ENCODE results near the gene PACC1.
A peak's percentile ranks its signal among the peaks of the same experiment; 100 is the strongest.
"Not testable (repeated sequence)": the region's sequence is repeated elsewhere in the genome, so short reads cannot be mapped to it uniquely, and the experiment has no call there.

The PACC1 gene

GRCh38 chr1:212395678-212396437 is 18.8 kb downstream of the PACC1 start:
- DNase-seq (ENCODE audit: low spot score), result not testable (repeated sequence)

DNA sequence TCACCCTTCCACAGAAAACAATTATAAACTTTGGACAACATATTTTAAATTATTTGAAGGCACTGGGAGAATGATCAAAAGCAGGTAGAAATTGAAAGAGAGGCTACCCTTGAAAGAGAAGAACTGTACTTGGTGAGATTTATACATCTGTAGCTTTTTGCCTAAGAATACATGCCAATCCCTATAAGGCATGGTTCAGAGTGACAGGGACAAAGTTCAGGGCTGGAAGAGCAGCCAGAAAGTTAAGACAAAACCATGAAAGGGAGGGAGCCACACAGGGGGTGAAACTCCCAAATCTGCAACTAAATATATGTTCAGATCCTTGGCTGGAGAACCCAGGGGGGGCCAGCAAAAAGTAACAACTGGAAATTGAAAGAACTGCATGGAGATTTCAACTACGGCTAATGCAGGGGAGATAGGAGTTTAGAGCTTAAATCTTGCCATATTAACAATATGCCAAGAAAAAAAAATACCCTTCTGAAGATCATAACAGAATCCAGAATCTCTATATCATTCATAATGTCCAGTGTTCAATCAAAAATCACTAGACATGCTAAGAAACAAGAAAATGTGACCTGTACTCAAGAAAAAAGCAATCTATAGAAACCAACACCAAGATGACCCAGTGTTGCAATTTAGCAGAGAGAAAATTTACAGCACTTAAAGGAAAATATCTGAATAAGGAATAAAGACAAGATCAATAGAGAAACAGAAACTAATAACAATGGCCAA is 25.5 kb downstream of the PACC1 start:
- no peak for DNase-seq (ENCODE audit: low spot score)

DNA sequence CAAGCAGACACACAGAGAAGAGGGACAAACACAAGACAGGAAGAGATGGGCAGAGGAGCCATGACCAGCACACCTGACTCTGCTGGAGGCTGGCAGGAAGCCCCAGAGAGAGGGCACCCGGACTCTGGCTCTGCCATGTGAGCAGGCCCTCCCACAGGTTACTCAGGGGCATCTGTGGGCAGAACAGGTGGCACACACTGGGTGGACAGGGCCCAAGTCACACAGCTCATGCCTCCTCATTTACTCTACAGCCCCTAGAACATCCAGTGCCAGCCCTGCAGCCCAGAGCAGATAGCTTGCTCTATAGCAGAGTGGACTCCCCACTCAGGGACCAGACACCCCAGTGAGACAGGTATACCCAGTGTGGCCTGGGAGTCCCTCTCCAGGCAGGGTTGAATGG is 28.7 kb downstream of the PACC1 start:
- no peak for DNase-seq (ENCODE audit: low spot score)

GRCh38 chr1:212381397-212382035 is 33.2 kb downstream of the PACC1 start:
- no peak for DNase-seq (ENCODE audit: low spot score)

DNA sequence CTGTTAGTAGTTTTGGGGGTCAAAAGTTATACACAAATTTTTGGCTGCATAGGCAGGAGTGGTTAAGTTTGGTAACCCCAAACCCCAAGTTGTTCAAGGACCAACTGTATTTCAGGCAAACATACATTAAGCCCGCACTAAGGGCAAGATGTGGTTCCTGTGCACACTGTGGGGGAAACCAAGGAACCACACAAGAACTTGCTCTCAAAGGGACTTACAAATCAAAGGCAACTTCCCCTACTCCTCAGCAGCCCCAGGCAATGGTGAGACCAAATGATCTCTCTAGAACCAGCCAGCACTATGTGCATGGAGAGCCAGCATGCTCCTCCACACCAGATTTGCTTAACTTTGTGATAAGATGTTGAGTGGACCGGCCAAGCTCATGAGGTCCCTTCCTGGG is 35.3 kb downstream of the PACC1 start:
- DNase-seq (ENCODE audit: low spot score), result no peak

GRCh38 chr1:212377644-212378043 is 37.0 kb downstream of the PACC1 start:
- no peak for DNase-seq (ENCODE audit: low spot score)

- no peak for DNase-seq (ENCODE audit: low spot score)
Measured at GRCh38 chr1:212375986-212376385, 38.7 kb downstream of the PACC1 start.

DNA sequence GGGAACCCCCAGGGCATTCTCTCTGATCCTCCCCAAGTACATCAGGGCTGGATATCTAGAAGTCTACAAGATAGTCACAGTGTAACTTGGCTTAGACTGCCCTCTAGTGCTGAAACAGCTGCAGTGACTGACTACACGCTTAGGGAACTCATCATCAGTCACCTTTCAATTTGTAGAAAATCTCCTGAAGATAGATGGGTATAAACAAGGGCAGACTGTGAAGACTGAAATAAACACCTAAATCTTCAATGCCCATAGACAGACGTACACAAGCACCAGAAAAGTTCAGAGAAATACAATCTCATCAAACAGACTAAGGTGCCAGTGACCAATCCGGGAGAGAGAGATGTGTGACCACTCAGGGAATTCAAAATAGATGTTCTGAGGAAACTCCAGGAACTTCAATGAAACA is 46.6 kb downstream of the PACC1 start:
- DNase-seq (ENCODE audit: low spot score), result peak; percentile 77

DNA sequence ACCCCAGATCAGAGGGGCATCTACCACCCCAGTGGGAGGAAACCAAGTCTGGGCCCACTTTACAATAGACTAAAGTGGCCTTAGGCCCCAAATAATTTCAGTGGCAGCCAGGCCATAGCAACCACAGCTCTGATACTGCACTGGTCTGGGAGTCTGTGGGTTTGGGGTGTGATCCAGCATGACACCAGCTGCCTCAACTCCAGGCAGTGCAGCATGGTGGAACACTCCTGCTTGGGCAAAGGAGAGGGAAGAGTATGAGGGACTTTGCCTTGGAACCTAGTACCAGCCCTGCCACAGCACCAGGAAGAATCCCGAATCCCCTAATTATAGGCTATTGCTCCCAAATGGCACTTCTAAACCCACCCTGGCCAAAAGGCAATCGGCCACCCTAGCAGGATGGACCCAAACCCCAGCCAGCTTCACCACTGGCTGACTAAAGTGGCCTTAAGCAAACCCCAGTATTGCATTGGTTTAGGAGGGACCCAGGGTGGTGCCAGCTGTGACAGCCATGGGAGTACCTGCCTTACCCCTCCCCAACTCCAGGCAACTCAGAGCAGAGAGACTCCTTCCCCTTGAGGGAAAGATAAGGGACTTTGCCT is 47.1 kb downstream of the PACC1 start:
- no peak for DNase-seq (ENCODE audit: low spot score)

DNA sequence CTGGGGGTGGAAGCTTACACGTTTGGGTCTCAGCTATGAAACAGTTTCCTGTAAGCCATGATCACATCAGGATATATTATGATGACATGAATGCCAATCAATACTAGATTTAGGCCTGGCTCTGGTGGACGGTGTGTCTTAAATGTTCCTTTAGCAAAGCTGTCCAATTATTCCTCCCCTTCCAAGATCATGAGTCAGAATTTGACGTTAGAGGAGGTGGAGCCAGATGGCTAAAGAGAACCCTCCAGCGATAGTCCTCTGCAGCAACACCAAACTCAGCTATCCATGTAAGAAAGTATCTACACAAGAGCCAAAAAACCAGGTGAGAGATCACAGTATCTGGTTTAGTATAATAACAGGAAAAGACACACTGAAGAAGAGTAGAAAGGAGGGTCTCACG is 47.8 kb downstream of the PACC1 start:
- no peak for DNase-seq (ENCODE audit: low spot score)

GRCh38 chr1:212364985-212365384 is 49.7 kb downstream of the PACC1 start:
- no peak for DNase-seq (ENCODE audit: low spot score)

DNA sequence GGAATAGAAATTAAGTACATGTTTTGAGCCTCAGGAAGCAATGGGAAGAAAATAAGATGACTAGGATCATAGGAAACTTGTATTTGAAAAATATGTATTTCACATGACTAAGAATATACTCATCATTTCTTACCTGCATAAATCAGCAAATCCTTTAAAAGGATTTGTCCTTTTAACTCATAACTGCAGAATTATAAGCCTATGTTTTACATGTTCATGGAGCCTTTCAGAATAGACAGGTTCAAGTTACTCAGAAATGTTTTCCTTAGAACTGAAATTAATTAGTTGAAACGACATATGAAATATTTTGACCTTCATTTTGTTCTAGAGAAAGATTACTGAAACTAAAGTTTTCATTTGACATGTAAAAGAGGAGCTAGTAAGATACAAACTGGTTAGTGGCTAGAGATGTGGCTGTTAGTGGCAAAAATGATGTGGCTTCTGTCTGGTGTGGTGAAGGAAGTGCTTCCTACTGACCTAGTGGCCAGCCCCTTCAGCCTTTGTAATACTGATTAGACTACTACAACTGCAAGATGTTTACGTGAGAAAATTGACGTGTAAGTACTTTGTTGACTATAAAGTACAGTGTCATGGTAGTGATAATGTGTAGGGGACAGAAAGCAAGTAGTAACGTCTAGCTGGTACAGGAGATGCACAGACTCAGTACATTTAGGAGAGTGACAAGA is 54.7 kb downstream of the PACC1 start:
- DNase-seq (ENCODE audit: low spot score), result no peak

DNA sequence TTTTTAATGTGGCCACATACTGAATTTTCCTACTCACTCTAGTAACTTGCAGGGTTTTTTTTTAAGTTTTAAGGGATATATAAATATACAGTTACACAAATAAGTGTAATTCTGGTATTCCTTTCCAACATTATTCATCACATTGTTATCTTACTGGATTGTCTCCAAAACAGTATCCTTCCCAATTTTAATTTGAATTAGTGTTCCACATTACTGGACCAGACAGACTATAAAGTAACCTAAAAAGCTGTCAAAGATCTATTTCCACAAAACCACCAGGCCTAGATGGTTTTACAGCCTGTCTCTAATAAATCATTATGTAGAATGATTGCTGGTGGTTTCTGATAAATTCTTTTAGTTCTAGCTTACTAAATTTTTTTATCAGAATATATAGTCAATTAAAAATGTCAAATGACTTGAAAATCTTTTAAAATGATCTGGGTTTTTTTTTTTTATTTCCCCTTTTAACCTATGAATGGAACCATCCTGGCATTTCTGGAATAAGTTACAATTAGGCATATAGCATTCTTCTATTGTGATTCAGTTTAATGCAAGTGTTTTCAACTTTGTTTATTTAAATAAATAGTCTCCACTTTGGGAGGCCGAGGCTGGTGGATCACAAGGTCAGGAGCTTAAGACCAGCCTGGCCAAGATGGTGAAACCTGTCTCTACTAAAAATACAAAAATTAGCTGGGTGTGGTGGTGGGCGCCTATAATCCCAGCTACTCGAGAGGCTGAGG is 59.3 kb downstream of the PACC1 start:
- DNase-seq (ENCODE audit: low spot score), result no peak

- DNase-seq (ENCODE audit: low spot score), result no peak
Measured at GRCh38 chr1:212354464-212354863, 60.2 kb downstream of the PACC1 start.

- DNase-seq (ENCODE audit: low spot score), result peak; percentile 36
Measured at GRCh38 chr1:212353181-212353580, 61.5 kb downstream of the PACC1 start.

DNA sequence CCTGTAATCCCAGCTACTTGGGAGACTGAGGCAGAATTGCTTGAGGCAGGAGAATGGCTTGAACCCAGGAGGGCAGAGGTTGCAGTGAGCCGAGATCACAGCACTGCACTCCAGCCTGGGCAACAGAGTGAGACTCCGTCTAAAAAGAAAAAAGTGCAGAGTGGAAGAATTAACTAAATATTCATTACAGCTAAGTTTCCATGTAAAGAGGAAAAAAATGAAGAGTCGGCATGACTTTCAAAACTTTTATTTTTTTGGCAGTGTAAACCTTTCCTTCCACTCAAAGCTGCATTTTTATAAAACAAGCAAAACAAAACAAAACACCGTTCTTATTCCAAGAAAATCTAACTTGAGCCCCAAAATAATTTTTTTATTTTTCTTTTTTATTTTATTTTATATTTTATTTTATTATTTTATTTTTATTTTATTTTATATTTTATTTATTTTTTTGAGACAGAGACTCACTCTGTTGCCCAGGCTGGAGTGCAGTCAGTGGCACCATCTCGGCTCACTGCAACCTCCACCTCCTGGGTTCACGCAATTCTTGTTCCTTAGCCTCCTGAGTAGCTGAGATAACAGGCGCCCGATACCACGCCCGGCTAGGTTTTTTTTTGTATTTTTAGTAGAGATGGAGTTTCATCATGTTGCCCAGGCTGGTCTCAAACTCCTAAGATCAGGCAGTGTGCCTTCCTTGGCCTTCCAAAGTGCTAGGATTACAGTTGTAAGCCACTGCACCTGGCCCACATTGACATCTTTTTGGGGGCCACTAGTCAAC is 62.9 kb downstream of the PACC1 start:
- no peak for DNase-seq (ENCODE audit: low spot score)

DNA sequence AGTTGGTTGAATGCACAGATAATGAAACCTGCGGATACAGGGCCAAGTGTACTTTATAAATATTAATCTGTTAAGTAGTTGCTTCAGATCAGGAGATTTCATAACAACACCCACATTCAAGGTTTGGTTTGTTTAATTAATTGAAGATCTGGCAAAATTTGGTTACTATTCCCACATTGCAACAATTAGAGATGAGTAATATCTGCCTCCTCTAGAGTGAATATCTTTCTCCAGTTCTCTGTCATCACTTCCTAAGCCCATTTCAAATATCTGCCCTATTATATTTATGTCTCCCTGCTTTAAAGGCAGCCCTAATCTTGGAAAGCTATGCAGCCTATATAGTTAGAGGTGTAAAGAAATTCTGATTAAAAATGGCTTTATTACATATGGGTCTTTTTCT is 68.1 kb downstream of the PACC1 start:
- no peak for DNase-seq (ENCODE audit: low spot score)

DNA sequence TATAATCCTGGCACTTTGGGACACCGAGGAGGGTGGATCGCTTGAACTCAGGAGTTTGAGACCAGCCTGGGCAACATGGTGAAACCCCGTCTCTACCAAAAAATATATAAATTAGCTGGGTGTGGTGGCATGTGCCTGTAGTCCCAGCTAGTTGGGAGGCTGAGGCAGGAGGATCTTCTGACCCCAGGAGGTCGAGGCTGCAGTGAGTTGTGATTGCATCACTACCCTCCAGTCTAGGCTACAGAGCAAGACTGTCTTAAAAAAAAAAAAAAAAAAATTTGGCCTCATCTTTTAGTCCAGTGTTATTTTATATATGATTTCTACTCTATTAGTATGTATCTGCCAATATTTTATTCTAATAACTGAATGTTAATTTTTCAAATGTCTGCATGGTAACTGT is 69.8 kb downstream of the PACC1 start:
- no peak for DNase-seq (ENCODE audit: low spot score)

GRCh38 chr1:212341090-212341489 is 73.6 kb downstream of the PACC1 start:
- no peak for DNase-seq (ENCODE audit: low spot score)

- no peak for DNase-seq (ENCODE audit: low spot score)
Measured at GRCh38 chr1:212329105-212329504, 85.6 kb downstream of the PACC1 start.

DNA sequence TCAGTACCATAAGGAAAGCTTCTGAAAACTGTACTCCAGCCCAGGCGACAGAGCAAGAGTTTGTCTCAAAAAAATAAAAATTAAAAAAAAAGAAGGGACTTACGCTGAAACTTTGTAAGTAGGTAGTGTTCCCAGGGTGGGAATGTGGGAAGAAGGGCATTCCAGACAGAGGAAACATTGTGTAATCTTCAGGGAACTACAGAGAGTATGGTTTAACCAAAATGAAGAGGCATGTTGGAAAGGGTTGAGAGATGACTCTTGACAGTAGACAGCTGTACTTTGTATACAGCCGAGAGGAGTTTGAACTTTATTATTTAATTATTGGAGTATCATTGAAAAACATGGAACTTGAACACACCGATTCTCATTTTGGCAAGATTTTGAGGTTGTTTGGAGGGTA is 86.4 kb downstream of the PACC1 start:
- no peak for DNase-seq (ENCODE audit: low spot score)
